ENCODE results near the gene LRP1.

DNA sequence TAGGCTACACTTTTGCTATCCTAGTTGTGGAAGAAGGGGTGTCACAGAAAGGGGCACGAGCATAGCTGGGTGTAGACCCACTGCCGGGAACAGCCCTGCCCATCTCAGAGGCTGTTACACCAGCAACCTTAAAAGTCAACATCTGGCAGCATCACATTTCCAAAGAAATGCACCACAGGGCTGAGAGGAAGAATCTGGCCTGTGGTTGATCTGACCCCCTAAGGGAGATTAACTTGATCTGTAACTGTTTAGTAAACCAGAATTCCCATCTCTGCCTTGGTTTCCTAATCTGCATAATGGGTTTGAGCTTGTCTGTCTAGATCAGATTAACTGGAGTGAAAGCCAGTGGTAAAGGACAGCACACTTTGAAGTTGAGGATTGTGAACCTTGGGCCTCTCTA, 17.8 kb downstream of the LRP1 start:
- TF ChIP-seq, protein P1, sequence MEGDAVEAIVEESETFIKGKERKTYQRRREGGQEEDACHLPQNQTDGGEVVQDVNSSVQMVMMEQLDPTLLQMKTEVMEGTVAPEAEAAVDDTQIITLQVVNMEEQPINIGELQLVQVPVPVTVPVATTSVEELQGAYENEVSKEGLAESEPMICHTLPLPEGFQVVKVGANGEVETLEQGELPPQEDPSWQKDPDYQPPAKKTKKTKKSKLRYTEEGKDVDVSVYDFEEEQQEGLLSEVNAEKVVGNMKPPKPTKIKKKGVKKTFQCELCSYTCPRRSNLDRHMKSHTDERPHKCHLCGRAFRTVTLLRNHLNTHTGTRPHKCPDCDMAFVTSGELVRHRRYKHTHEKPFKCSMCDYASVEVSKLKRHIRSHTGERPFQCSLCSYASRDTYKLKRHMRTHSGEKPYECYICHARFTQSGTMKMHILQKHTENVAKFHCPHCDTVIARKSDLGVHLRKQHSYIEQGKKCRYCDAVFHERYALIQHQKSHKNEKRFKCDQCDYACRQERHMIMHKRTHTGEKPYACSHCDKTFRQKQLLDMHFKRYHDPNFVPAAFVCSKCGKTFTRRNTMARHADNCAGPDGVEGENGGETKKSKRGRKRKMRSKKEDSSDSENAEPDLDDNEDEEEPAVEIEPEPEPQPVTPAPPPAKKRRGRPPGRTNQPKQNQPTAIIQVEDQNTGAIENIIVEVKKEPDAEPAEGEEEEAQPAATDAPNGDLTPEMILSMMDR (conservative IDR thresholded peaks at IDR 0.05), result no peak
- TF ChIP-seq ZFX (IDR thresholded peaks at IDR 0.05), result no peak
